GM04503 (cell line): ENCODE results near the gene DDX55.

Source experiments
- DNase-seq: peaks from one replicate; pipeline ENCODE4 v3.0.0-alpha.2; 2012; ENCODE audit warnings: low read depth

The DDX55 gene

GRCh38 chr12:123614531-123614930 lies 12.6 kb downstream of the DDX55 start:
- DNase-seq, result peak; percentile 93

GRCh38 chr12:123617144-123617543 lies 15.2 kb downstream of the DDX55 start:
- no peak for DNase-seq

- DNase-seq, result no peak
These were observed 15.7 kb downstream of the DDX55 start for GRCh38 chr12:123617580-123617979.

- no peak for DNase-seq
These were observed 19.2 kb downstream of the DDX55 start for GRCh38 chr12:123621101-123621500.

- no peak for DNase-seq
These were observed 20.0 kb downstream of the DDX55 start for GRCh38 chr12:123621619-123622530.

- peak; percentile 82 for DNase-seq
These were observed 31.7 kb downstream of the DDX55 start, which contains the start of the genes EIF2B1 and GTF2H3 for GRCh38 chr12:123633379-123634141. TSS of gene EIF2B1 (minus strand) at chr12:123633686. CDS start at chr12:123633557, 129 bp downstream. TSS of gene GTF2H3 (plus strand) at chr12:123633829. CDS start at chr12:123633860, 31 bp downstream.

- no peak for DNase-seq
These were observed 32.3 kb downstream of the DDX55 start for GRCh38 chr12:123634142-123634561.

- DNase-seq, result no peak
These were observed 42.0 kb downstream of the DDX55 start for GRCh38 chr12:123643911-123644310.

- no peak for DNase-seq
These were observed 43.5 kb downstream of the DDX55 start for GRCh38 chr12:123645380-123645779.

GRCh38 chr12:123645878-123646277 lies 44.0 kb downstream of the DDX55 start:
- no peak for DNase-seq

GRCh38 chr12:123648401-123648800 lies 46.5 kb downstream of the DDX55 start:
- no peak for DNase-seq

GRCh38 chr12:123654129-123654701 lies 52.3 kb downstream of the DDX55 start:
- DNase-seq, result no peak

- no peak for DNase-seq
These were observed 53.5 kb downstream of the DDX55 start for GRCh38 chr12:123655420-123655819.

GRCh38 chr12:123656392-123656791 lies 54.5 kb downstream of the DDX55 start:
- no peak for DNase-seq

- no peak for DNase-seq
These were observed 55.3 kb downstream of the DDX55 start for GRCh38 chr12:123657211-123657610.

GRCh38 chr12:123659996-123660727 lies 58.3 kb downstream of the DDX55 start:
- DNase-seq, result peak; percentile 74

- DNase-seq, result no peak
These were observed 65.9 kb downstream of the DDX55 start for GRCh38 chr12:123667771-123668170.
